ENCODE data around the gene PXT1.
A peak's percentile ranks its signal among the peaks of the same experiment; 100 is the strongest.
"Not testable (repeated sequence)": the region's sequence is repeated elsewhere in the genome, so short reads cannot be mapped to it uniquely, and the experiment has no call there.

PXT1 gene, protein sequence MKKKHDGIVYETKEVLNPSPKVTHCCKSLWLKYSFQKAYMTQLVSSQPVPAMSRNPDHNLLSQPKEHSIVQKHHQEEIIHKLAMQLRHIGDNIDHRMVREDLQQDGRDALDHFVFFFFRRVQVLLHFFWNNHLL

GRCh38 chr6:36442671-36443470 is at the start of gene PXT1, which contains the start of gene KCTD20:
Gene PXT1, minus strand, starts transcription at chr6:36442854. Its CDS starts 16,772 bp downstream, at chr6:36426082.
Gene KCTD20, plus strand, starts transcription at chr6:36443000. Its CDS starts 27,098 bp downstream, at chr6:36470098.
- DNase-seq = peak; percentile 86

DNA sequence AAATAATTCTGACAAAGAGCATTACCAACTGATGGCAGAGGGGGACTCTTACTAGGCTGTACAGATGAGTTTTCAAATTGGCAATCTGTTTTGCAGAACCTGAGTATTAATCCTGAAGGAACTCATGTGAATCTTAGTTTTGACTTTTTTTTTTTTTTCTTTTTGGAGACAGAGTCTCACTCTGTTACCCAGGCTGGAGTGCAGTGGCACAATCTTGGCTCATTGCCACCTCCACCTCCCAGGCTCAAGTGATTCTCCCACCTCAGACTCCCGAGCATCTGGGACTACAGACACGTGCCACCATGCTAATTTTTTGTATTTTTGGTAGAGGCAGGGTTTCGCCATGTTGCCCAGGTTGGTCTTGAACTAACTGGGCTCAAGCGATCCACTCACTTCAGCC is 49.4 kb upstream of the PXT1 start:
- DNase-seq = no peak

DNA sequence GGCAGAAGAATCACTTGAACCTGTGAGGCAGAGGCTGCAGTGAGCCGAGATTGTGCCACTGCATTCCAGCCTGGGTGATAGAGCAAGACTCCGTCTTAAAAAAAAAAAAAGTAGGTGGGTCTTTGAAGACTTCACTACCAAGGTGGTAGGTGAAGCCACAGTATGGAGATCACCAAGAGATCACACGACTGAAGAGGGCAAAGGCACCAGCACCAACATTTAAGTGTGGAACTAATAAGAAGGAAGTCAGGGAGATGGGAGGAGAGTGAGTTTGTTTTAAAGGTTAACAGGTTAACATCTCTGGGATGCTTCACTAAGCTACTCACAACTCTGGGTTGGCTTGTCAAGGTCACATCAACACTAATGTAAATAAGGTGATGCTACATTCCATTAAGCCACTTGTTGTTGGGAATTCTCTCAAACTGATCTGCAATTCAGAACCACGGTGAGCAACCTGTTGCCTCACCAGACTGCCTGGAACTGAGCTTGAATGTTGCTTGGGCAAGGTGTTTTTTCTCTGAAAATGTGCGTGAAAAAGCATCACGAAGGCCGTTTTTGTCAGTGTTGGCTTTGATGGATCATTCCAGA is 48.8 kb upstream of the PXT1 start:
- DNase-seq = no peak

DNA sequence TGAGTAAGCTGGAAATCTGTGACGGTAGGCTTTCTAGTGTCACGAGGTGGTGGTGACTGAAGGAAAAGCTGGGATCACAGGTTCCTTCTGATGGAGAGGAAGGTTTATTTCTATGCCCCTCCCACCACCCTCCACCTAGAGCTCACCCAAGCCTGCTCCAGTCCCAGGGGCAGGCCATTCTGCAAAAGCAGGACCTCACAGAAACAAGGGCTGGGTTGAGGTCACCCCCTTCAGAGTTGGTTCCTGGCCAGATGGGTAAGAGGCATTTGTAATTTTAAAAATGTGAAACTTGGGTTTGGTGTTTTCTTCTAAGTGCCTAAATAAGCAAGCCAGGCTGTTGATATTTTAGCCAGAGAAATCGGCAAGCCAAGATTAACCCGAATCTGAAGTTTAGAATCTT is 46.8 kb upstream of the PXT1 start:
- no peak for DNase-seq

- no peak for DNase-seq
Measured at GRCh38 chr6:36488221-36488620, 45.6 kb upstream of the PXT1 start.

- no peak for DNase-seq
Measured at GRCh38 chr6:36487698-36488097, 45.0 kb upstream of the PXT1 start.

DNA sequence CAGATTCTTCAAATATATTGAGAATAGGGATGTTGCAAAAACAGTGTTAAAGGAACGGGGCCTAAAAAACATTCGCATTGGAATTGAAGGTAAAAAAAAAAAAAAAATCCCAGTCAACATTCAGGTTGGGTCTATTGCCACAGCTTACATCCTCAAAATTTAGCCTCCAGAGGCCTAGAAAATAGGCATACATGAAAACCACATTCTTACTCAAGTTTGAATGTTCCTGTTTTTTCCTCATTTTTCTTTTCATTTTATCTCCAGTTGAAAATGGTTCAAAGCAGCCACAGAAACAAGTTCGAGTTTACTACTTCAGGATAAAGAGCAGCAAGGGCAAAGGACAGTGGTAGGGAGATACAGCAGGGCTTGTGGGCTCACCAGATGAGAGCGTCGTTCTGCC is 42.1 kb upstream of the PXT1 start:
- no peak for DNase-seq

DNA sequence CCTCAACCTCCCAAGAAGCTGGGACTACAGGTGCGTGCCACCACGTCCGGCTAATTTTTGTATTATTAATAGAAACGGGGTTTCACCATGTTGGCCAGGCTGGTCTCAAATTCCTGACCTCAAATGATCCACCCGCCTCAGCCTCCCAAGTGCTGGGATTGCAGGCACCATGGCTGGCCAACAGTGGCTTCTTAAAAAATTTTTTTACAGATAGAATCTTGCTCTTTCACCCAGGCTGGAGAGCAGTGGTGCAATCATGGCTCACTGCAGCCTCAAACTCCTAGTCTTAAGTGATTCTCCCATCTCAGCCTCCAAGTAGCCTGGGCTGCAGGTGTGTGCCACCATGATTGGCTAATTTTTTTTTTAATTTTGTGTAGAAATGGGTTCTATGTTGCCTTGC is 40.7 kb upstream of the PXT1 start:
- not testable (repeated sequence) for DNase-seq

GRCh38 chr6:36479256-36479655 is 36.6 kb upstream of the PXT1 start:
- no peak for DNase-seq

GRCh38 chr6:36478051-36478526 is 35.4 kb upstream of the PXT1 start:
- no peak for DNase-seq

- no peak for DNase-seq
Measured at GRCh38 chr6:36469946-36470345, 27.3 kb upstream of the PXT1 start.

- DNase-seq = no peak
Measured at GRCh38 chr6:36469148-36469661, 26.6 kb upstream of the PXT1 start.

- DNase-seq = no peak
Measured at GRCh38 chr6:36467625-36468024, 25.0 kb upstream of the PXT1 start.

- DNase-seq = no peak
Measured at GRCh38 chr6:36464233-36464632, 21.6 kb upstream of the PXT1 start.

GRCh38 chr6:36463676-36464075 is 21.0 kb upstream of the PXT1 start:
- DNase-seq = no peak

- DNase-seq = no peak
Measured at GRCh38 chr6:36461646-36462045, 19.0 kb upstream of the PXT1 start.

DNA sequence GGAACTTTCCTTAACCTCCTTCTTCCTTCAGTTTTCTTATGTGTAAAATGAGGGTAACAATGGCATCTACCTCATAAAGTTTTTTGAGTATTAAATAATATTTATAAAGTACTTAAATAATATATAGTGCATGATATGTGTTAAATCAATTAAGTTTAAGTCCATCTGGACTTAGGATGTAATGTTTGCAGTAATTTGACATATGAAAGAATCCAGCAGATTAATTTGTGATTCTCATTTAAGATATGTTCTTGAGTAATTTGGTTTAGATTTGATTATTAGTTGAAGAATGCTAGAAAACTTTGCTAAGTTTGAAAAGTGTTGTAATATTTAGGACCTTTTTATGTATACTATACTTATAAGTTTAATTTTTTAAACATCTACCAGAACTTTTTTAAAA is 18.3 kb upstream of the PXT1 start:
- DNase-seq = no peak

- no peak for DNase-seq
Measured at GRCh38 chr6:36459501-36459900, 16.8 kb upstream of the PXT1 start.

DNA sequence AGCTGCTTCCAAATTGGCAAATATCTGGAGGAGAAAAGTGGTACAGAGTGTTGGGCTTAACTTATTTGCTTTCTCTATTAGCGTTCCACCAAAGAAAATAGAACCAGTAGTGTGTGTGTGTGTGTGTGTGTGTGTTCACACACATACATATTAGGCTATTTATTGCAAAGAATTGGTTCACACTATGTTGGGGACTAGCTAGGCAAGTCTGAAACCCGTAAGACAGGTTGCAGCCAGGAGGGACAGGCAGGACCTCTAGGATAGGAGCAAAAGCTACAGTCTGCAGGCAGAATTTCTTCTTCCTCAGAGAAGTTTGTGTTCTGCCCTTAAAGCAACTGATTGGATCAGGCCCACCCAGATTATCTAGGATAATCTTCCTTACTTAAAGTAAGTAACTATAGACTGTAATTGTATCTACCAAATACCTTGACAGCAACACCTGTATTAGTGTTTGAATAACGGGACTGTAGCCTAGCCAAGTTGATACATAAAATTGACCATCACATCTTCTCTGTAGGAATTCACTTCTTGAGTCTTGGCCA is 12.9 kb upstream of the PXT1 start:
- DNase-seq = no peak

- DNase-seq = not testable (repeated sequence)
Measured at GRCh38 chr6:36452897-36453296, 10.2 kb upstream of the PXT1 start.

- not testable (repeated sequence) for DNase-seq
Measured at GRCh38 chr6:36449173-36449572, 6.5 kb upstream of the PXT1 start.

DNA sequence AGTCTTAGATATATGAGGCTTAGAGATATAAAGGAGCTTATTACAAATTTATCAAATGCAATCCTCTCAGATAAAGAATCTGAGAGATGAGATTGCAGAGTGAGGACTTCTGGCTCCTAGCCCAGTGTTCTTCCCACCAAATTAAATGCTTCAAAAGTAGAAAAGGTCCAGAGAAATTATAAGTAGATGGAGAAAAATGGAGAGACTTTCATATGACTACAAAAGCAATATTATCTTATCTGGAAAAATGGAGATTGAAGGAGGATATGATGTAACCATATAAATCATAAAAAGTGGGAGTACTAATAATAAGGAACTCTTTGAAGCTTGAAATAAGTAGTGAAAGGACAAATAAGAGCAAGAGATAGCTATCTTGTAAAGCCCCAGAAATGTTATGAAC is 3.0 kb upstream of the PXT1 start:
- no peak for DNase-seq

- DNase-seq = no peak
Measured at GRCh38 chr6:36444470-36444869, 1.8 kb upstream of the PXT1 start.

All from activated CD4-positive, CD25-positive, alpha-beta regulatory T cell treated with anti-CD3 and anti-CD28 coated beads, Interleukin-2, amount 50 U/mL, for 72 hours (primary cell).